GM12878 (cell line): ENCODE data around the gene HCN3. TPM values are rescaled to one million over a fixed set of nuclear protein-coding genes. Genes with fewer than 3 reads are reported as not detected.

Experiments used
- ATF7 ChIP-seq: fragments of 450-650 bp; IDR thresholded peaks from 2 replicates; pipeline ENCODE4 v1.6.1; 2016; ENCODE audit warnings: low read depth, mild to moderate bottlenecking
- BMI1 ChIP-seq: fragments of 450-650 bp; IDR thresholded peaks from 2 replicates; pipeline ENCODE4 v1.6.1; 2016; ENCODE audit warnings: mild to moderate bottlenecking, moderate library complexity, borderline replicate concordance
- BRCA1 ChIP-seq: IDR thresholded peaks from 2 replicates; pipeline ENCODE4 v1.6.1; 2011; ENCODE audit warnings: low read depth, low read length, improper control_type of control experiment
- CBX5 ChIP-seq: sonication (generic); IDR thresholded peaks from 2 replicates; pipeline ENCODE4 v1.6.1; 2016; ENCODE audit warnings: low read depth, moderate library complexity, mild to moderate bottlenecking, inconsistent platforms
- CHD1 ChIP-seq: IDR thresholded peaks from 2 replicates; pipeline ENCODE4 v1.6.1; 2012; ENCODE audit warnings: low read depth, low read length, improper control_type of control experiment
- FOS ChIP-seq: IDR thresholded peaks from 3 replicates; pipeline ENCODE4 v1.6.1; 2011; ENCODE audit warnings: borderline replicate concordance; ENCODE audit not compliant: insufficient read length; ENCODE audit errors: extremely low read depth
- IKZF1 ChIP-seq: fragments of 450-650 bp; conservative IDR thresholded peaks from 2 replicates; pipeline ENCODE4 v1.6.1; 2017; ENCODE audit warnings: antibody characterized with exemption, mild to moderate bottlenecking
- IRF5 ChIP-seq: fragments of 450-650 bp; IDR thresholded peaks from 2 replicates; pipeline ENCODE4 v1.6.1; 2017; ENCODE audit warnings: borderline replicate concordance
- MYC ChIP-seq: IDR thresholded peaks from 2 replicates; pipeline ENCODE4 v1.6.1; 2011; ENCODE audit warnings: mild to moderate bottlenecking, low read length, moderate library complexity, inconsistent platforms; ENCODE audit not compliant: insufficient read depth, insufficient replicate concordance, insufficient read length, severe bottlenecking
- NFIC ChIP-seq: IDR thresholded peaks from 2 replicates; pipeline ENCODE4 v1.6.1; 2012; ENCODE audit warnings: low read depth, mild to moderate bottlenecking, inconsistent platforms, low read length, moderate library complexity
- NFYB ChIP-seq: IDR thresholded peaks from 2 replicates; pipeline ENCODE4 v1.6.1; 2011; ENCODE audit warnings: low read depth, mild to moderate bottlenecking, low read length, improper control_type of control experiment, moderate library complexity; ENCODE audit not compliant: insufficient read depth
- NR2F1 ChIP-seq: fragments of 450-650 bp; conservative IDR thresholded peaks from 2 replicates; pipeline ENCODE4 v1.6.1; 2017; ENCODE audit warnings: mild to moderate bottlenecking
- RUNX3 ChIP-seq: IDR thresholded peaks from 2 replicates; pipeline ENCODE4 v1.6.1; 2012; ENCODE audit warnings: low read length, inconsistent platforms
- SKIL ChIP-seq: fragments of 450-650 bp; IDR thresholded peaks from 2 replicates; pipeline ENCODE4 v1.6.1; 2017; ENCODE audit warnings: mild to moderate bottlenecking, low read depth, inconsistent platforms; ENCODE audit not compliant: poor library complexity, severe bottlenecking
- SRF ChIP-seq, 2 experiments: IDR thresholded peaks; 2 replicates each; pipeline ENCODE4 v1.6.1; 2011; ENCODE audit warnings: low read depth in 2 of 2, low read length in 2 of 2, mild to moderate bottlenecking in 1 of 2, moderate library complexity in 1 of 2
- TBL1XR1 ChIP-seq: IDR thresholded peaks from 2 replicates; pipeline ENCODE4 v1.6.1; 2012; ENCODE audit warnings: low read depth, low read length, improper control_type of control experiment
- TCF12 ChIP-seq: IDR thresholded peaks from 2 replicates; pipeline ENCODE4 v1.6.1; 2011; ENCODE audit warnings: low read depth, mild to moderate bottlenecking, low read length
- YBX1 ChIP-seq: fragments of 450-650 bp; IDR thresholded peaks from 2 replicates; pipeline ENCODE4 v1.6.1; 2016; ENCODE audit warnings: antibody characterized with exemption
- YY1 ChIP-seq: IDR thresholded peaks from 2 replicates; pipeline ENCODE4 v1.6.1; 2011; ENCODE audit warnings: low read depth, mild to moderate bottlenecking, low read length
- ZNF687 ChIP-seq: fragments of 450-650 bp; IDR thresholded peaks from 2 replicates; pipeline ENCODE4 v1.6.1; 2017; ENCODE audit warnings: mild to moderate bottlenecking, moderate library complexity
- polyA plus RNA-seq, 11 experiments: library from polyadenylated mRNA; depleted of rRNA in 4 of 11; unstranded in 6 of 11; stranded (reverse) in 5 of 11; fragments of >200 nt; fragmentation: Nextera tagmentation in 4 of 11; fragmentation: Illumina TruSeq in 1 of 11; extraction: Ambion mirVana in 4 of 11; extraction: Trizol in 1 of 11; gene quantifications; 1 replicate in 1 of 11; 2 replicates in 10 of 11; pipeline versions ENCODE4 v1.2.1 to v1.2.3, GENCODE V29; 2011 to 2016; ENCODE audit warnings: inconsistent platforms in 2 of 11, missing spikeins in 2 of 11, low read depth in 1 of 11
- total RNA-seq, 4 experiments: library from RNA; depleted of rRNA in 3 of 4; stranded (reverse); fragments of >200 nt in 3 of 4; fragmentation: Illumina TruSeq in 1 of 4; extraction: Trizol in 1 of 4; gene quantifications; 2 replicates each; pipeline versions ENCODE4 v1.2.1 to v1.2.3, GENCODE V29; 2013 to 2021

The HCN3 gene
- total and polyA plus RNA-seq, 10 of the 15 experiments (the other 5 are each of a cell fraction or from before 2014, with no cell fraction given): 0.08 to 4.1 (median 1.8) TPM

- TF ChIP-seq NR2F1 (peak; percentile 59), CBX5 (peak; percentile 99), SRF (IDR thresholded peaks at IDR 0.05; ENCODE audit: low read depth in 2 of 2, low read length in 2 of 2) (peak in 1 of 2 experiments; percentile 81; a peak in 2 of 4 replicates), CHD1 (peak; percentile 79; the same call in 1 of the 2 replicates), SKIL (peak; percentile 96), BMI1 (no peak), IRF5 (peak; percentile 39; the same call in 1 of the 2 replicates), YY1 (peak; percentile 91), ZNF687 (peak; percentile 63), TCF12 (peak; percentile 81), IKZF1 (peak; percentile 98), BRCA1 (no peak), RUNX3 (peak; percentile 73), NFYB (peak; percentile 79; the same call in 1 of the 2 replicates), NFIC (peak; percentile 78; the same call in 1 of the 2 replicates), YBX1 (no peak), MYC (peak; percentile 53), TBL1XR1 (peak; percentile 90), ATF7 (peak; percentile 91), FOS (peak; percentile 7)
These were observed 32.7 kb upstream of the HCN3 start (continued) for GRCh38 chr1:155244368-155245162.
